Fibroblast of the aortic adventitia (primary cell): Measurements from ENCODE around the gene TLK1. TPM values are rescaled to one million over a fixed set of nuclear protein-coding genes. Genes with fewer than 3 reads are reported as not detected.

Source experiments
- DNase-seq: peaks from one replicate; pipeline ENCODE4 v3.0.0-alpha.2; 2010; ENCODE audit warnings: low read depth
- H3K4me3 ChIP-seq: 2 replicates; pipeline ENCODE4 v1.5.1; 2011; ENCODE audit warnings: low read depth, mild to moderate bottlenecking, control low read depth, low read length, moderate library complexity
- total RNA-seq: library from RNA; depleted of rRNA; stranded (reverse); fragments of >200 nt; gene quantifications from 2 replicates; pipeline ENCODE4 v1.2.3, GENCODE V29; 2012; ENCODE audit warnings: low replicate concordance
- TF ChIP-seq, protein P1 (sequence below): IDR thresholded peaks from 2 replicates; pipeline ENCODE4 v1.5.1; 2011; ENCODE audit warnings: mild to moderate bottlenecking, low read length, control low read depth, inconsistent platforms; ENCODE audit not compliant: insufficient read depth

TLK1 gene
- total RNA-seq, 1 donor: 28.1 TPM

DNA sequence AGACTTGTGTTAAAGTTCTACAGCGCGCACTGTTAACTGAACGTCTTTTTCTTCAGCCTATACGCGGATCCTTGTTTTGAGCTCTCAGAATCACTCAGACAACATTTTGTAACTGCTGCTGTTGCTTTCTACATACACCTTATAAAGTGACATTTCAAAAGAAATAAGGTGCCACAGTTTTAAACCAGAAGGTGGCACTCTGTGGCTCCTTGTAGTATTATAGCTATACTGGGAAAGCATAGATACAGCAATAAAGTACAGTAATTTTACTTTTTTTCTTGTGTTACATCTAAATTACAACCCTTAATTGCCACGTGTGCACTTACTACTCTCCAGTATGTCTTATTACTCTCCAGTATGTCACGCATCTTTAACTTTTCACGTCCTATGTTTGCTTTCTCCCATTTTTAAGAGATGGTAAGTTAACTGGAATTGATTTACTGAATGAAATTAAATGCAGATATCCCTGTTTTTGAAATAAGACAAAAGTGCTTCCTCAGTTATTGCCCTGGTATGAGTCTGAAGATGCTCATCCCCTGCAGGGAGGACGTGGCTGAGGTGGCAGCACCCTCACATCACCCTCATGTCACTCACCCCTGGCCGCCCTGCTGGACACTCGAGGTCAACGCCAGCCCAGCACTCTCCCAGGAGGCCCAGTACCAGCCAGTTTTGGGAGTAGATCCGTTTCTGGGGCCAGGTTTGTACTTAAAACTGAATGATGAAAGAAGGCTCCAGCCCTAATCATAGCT, 193.9 kb downstream of the TLK1 start:
- no peak for DNase-seq
- H3K4me3 ChIP-seq: no peak overlapping the region
- TF ChIP-seq, protein P1, sequence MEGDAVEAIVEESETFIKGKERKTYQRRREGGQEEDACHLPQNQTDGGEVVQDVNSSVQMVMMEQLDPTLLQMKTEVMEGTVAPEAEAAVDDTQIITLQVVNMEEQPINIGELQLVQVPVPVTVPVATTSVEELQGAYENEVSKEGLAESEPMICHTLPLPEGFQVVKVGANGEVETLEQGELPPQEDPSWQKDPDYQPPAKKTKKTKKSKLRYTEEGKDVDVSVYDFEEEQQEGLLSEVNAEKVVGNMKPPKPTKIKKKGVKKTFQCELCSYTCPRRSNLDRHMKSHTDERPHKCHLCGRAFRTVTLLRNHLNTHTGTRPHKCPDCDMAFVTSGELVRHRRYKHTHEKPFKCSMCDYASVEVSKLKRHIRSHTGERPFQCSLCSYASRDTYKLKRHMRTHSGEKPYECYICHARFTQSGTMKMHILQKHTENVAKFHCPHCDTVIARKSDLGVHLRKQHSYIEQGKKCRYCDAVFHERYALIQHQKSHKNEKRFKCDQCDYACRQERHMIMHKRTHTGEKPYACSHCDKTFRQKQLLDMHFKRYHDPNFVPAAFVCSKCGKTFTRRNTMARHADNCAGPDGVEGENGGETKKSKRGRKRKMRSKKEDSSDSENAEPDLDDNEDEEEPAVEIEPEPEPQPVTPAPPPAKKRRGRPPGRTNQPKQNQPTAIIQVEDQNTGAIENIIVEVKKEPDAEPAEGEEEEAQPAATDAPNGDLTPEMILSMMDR: peak; percentile 20

DNA sequence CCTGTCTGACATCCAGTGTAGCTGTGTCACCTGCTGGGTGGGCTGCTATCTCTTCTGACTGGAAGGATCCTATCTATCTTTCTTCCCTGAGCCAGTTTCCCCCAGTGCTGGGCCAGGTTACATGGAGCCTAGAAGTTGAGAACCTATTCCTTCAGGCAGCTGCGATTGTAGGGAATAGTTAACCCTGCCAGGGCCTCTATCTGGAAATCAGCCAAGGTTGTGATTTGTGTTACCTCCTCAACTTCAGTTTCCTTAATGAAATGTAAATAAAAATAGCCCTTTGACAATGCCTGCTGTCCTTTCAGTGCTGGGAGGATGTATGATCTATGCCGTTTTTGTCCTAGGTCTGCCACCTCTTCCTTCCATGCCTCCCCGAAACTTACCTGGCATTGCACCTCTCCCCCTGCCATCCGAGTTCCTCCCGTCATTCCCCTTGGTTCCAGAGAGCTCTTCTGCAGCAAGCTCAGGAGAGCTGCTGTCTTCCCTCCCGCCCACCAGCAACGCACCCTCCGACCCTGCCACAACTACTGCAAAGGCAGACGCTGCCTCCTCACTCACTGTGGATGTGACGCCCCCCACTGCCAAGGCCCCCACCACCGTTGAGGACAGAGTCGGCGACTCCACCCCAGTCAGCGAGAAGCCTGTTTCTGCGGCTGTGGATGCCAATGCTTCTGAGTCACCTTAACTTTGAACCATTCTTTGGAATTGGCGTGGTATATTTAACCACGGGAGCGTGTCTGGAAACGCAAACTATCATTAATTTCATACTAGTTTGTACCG, 195.1 kb downstream of the TLK1 start:
- no peak for DNase-seq
- H3K4me3 ChIP-seq: no peak overlapping the region
- TF ChIP-seq, protein P1: no peak

DNA sequence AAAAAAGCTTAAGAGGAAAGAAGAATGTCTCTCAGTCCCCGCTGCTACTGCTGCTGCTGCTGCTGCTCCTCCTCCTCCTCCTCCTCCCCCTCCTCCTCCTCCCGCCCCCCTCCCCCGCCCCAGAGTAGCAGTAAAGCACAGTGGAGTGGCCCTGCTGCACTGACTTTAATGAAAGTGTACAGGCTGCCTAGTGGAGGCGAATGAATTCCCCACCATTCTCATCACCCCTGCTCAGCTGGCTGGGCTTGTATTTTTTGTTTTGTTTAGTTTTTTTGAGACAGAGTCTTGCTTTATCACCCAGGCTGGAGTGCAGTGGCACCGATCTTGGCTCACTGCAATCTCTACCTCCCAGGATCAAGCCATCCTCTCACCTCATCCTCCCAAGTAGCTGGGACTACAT, 197.3 kb downstream of the TLK1 start:
- TF ChIP-seq, protein P1: no peak
- no peak overlapping the region for H3K4me3 ChIP-seq
- DNase-seq: no peak

DNA sequence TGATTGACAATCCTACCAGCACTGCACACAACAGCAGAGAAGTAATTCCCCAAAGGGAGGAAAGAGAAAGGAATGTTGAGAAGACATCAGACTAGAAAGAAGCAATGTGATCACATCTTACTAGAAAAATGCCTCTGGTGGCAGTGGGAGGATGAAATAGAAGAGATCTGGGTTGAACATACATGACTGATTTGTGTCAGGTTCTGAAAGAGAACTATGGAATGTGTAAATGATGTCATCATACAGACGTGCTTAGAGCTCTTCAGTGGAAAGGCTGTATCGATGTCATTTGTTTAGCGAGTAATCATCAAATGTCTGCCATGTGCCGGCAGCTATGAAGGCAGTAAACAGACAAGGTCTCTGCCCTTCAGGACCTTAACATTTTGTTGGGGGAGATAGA, 206.8 kb downstream of the TLK1 start:
- no peak overlapping the region for H3K4me3 ChIP-seq
- DNase-seq: no peak
- TF ChIP-seq, protein P1: no peak

DNA sequence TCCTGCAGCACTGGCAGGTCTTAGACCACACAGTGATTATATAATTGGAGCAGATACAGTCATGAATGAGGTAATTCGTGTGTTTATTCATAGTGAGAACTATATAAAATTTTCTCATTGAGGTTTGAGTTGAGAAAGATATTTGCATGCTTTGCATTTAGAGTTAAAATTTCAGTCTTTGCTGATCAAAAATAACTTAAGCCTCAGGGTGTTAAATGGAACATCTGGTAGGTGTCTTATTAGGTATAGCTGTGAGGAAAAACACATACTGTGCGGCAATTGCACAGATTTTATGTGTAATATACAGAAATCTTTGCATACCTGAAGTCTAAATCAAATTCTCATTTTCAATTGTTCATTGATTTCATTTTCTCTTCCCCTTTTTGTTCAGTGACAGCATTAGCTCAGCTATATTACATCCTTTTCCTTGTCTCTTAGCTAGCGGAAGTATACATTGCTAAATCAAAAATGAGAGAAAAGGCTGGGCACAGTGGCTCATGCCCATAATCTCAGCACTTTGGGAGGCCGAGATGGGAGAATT, 210.4 kb downstream of the TLK1 start:
- TF ChIP-seq, protein P1: no peak
- H3K4me3 ChIP-seq: no peak overlapping the region
- DNase-seq: no peak

DNA sequence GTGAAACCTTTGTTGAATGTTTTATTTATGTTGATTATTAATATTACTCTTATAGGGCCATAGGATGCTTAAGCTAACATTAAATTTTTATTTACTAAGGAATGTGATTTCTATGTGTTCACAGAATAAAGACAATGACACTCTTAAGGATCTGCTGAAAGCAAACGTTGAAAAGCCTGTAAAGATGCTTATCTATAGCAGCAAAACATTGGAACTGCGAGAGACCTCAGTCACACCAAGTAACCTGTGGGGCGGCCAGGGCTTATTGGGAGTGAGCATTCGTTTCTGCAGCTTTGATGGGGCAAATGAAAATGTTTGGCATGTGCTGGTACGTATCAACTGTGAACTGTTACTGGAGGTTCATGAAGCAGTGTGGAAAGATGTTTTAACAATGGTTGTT, 211.3 kb downstream of the TLK1 start:
- H3K4me3 ChIP-seq: no peak overlapping the region
- TF ChIP-seq, protein P1: no peak
- no peak for DNase-seq
